Stimulated activated CD8-positive, alpha-beta memory T cell treated with anti-CD3 and anti-CD28 coated beads, Interleukin-2, amount 100 ng/mL, for 1 hour (primary cell): ENCODE measurements around the gene GABRB1.

Experiments used
- DNase-seq, 2 donors: peaks; one replicate each; pipeline ENCODE4 v3.0.0-alpha.2; 2020; ENCODE audit warnings: low read depth in 2 of 2

Gene GABRB1

GRCh38 chr4:47468706-47469365 is 437.5 kb downstream of the GABRB1 start:
- no peak for DNase-seq

GRCh38 chr4:47469951-47470350 is 438.6 kb downstream of the GABRB1 start:
- DNase-seq = no peak

GRCh38 chr4:47471064-47471463 is 439.7 kb downstream of the GABRB1 start:
- no peak for DNase-seq

- DNase-seq = no peak
Measured at GRCh38 chr4:47471591-47471990, 440.2 kb downstream of the GABRB1 start.

- no peak for DNase-seq
Measured at GRCh38 chr4:47473141-47473750, 441.9 kb downstream of the GABRB1 start.

GRCh38 chr4:47474799-47475198 is 443.4 kb downstream of the GABRB1 start:
- no peak for DNase-seq

GRCh38 chr4:47475411-47475810 is 444.0 kb downstream of the GABRB1 start:
- DNase-seq = no peak
